Activated CD8-positive, alpha-beta memory T cell treated with anti-CD3 and anti-CD28 coated beads for 36 hours (primary cell): ENCODE results near the gene STAT6. TPM values are rescaled to one million over a fixed set of nuclear protein-coding genes. Genes with fewer than 3 reads are reported as not detected.

Experiments used
- CTCF ChIA-PET: fragments of 350-600 bp; sonication (Branson Sonifier 250); formaldehyde crosslinking; loops from one replicate; lab custom pipeline; 2021; ENCODE audit warnings: antibody characterized with exemption; lab: Charles Lee
- POLR2A ChIA-PET: fragments of 350-600 bp; sonication (Branson Sonifier 250); formaldehyde crosslinking; loops from one replicate; lab custom pipeline; 2021; ENCODE audit warnings: antibody characterized with exemption; lab: Charles Lee
- total RNA-seq, 2 experiments: library from RNA; stranded (reverse); gene quantifications; one replicate each; pipeline ENCODE4 v1.2.3, GENCODE V29; 2021

Gene STAT6
- total RNA-seq, 2 experiments from 2014 or later, result 260 to 266 TPM

DNA sequence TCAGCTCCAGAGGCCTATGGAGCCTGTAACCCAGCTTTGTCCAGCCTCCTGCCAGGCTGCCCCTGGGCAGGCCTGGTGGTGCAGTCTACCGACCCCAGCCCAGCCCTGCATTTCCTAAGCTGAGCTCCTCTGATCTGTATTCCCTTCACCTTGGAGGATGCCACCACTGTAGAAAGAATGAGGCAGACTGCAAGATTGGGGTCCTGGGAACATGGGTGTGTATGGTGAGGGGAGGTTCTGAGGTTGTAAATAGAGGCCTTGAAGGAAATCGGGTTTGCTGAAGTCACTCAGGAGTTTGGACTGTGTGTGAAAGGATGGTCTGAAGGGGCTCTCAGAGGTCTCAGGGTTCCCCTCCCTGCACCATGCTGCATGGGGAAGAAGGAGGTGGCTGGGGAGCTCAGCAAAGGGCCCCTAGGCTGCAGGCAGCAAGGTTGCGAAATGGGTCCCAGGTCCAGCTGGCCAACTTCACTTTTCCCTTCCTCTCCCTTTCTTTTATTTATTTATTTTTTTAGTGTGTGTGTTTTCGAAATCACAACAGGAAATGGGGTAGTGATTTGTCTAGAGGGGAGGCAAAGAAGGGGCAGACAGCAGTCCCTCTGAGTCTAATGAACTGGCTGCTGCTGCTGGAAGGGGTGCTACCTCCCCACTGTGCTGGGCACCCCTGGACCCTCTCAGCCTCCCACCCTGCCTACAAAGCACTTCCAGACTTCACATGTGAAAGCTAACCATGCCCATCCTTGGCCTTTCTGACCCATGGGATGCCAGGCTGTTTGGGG is 37.5 kb upstream of the STAT6 start:
- ChIA-PET POLR2A (no interaction called here), CTCF (interaction anchor here (0.8 to 1.3 kb wide), 4 partner anchors 33 to 161 kb away, joined by 3 to 5 read pairs (median 3); no protein-coding TSS in a partner anchor)

DNA sequence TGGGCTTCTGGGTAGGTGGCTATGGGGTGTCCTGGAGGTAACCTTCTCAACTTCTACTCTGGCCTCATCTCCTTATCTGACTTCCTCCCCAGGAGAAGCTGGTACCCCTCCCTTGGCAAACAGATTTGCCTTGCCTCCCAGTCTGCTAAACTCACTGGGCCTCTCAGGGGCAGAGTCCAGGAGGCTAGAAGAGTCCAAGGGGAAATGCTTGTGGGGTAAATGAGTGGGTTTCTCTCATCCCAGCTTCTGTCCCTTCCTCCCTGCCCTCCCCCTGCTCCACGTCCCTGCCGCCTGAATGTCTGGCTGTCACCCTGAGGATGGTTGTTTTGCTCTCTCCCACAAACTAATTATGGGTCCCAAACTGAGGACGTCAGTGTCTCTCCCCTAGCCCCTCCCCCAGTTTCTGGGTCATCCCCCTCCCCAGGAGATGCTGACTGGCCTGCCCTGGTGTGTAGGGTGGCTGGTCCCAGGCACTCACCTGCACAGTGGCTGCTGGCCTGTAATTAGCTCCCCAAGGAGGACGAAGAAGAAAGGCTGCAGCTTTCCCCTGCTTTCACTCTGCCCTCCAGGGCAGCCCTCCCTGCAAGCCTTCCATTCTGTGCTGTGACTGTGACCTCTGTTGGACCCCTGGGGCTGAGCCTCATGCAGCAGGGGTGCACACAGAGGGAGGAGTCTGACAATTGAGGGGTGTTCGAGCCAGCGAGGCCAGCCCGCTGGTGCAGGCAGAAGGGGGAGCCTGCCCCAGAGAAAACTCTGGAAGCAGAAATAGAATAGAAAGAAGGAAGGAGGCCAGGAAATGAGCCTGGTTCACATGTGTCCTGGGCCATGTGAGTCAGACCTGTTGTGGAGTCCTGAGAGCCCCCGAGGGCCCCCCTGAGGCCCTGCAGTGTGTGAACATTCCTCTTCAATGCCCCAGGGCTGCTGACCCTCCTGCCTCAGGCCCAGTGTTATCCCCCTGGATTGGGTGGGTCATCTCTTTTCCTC is 36.1 kb upstream of the STAT6 start, which contains the start of gene LRP1-AS:
Gene LRP1-AS (minus strand): TSS at position 659 of the 984 bp plus-strand sequence.
- POLR2A ChIA-PET, result interaction anchor here (0.6 kb wide), 2 partner anchors 93 to 428 kb away, joined by 3 to 6 read pairs; no protein-coding TSS in a partner anchor
- CTCF ChIA-PET, result interaction anchor here (1.8 kb wide), 1 partner anchor 23 kb away, joined by 6 read pairs; no protein-coding TSS in a partner anchor

DNA sequence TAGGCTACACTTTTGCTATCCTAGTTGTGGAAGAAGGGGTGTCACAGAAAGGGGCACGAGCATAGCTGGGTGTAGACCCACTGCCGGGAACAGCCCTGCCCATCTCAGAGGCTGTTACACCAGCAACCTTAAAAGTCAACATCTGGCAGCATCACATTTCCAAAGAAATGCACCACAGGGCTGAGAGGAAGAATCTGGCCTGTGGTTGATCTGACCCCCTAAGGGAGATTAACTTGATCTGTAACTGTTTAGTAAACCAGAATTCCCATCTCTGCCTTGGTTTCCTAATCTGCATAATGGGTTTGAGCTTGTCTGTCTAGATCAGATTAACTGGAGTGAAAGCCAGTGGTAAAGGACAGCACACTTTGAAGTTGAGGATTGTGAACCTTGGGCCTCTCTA is 34.9 kb upstream of the STAT6 start:
- ChIA-PET POLR2A (no interaction called here), CTCF (interaction anchor here (1.8 kb wide), 1 partner anchor 22 kb away, joined by 6 read pairs; no protein-coding TSS in a partner anchor)

- ChIA-PET POLR2A (no interaction called here), CTCF (interaction anchor here (0.7 to 1.8 kb wide), 2 partner anchors 22 to 37 kb away, joined by 3 to 6 read pairs; no protein-coding TSS in a partner anchor)
Observed at GRCh38 chr12:57145460-57146059, 34.4 kb upstream of the STAT6 start.

DNA sequence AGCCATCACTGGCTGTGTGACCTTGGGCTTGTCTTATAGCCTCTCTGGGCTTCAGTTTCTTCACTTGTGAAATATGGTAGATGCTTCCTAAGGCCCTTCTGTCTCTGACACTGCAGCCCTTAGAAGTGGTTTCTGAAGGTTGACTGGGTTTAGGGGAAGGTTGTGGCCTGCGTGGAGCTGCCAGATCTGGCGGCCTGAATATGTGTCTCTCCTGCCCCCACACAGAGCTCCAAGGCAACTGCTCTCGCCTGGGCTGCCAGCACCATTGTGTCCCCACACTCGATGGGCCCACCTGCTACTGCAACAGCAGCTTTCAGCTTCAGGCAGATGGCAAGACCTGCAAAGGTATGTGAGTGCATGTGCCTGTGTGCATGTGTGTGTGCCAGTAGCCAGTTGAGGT is 32.3 kb upstream of the STAT6 start:
- POLR2A ChIA-PET, result no interaction called here
- CTCF ChIA-PET, result no interaction called here

GRCh38 chr12:57142727-57143126 is 31.6 kb upstream of the STAT6 start:
- CTCF ChIA-PET, result no interaction called here
- POLR2A ChIA-PET, result no interaction called here

- ChIA-PET POLR2A (no interaction called here), CTCF (no interaction called here)
Observed at GRCh38 chr12:57142121-57142520, 31.0 kb upstream of the STAT6 start.

DNA sequence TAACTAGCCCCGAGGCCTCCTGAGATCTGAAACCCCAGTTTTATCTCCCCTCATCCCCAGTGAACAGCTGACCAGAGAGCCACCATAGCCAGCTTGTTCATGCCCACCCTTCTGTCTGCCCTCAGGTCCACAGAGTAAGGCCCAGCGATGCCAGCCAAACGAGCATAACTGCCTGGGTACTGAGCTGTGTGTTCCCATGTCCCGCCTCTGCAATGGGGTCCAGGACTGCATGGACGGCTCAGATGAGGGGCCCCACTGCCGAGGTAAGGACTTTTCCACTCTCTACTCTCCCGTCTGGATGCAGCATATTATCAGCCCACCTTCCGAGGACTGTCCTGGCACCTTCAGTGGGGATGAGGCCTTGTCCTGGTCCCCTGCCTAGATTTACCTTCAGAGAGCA is 30.1 kb upstream of the STAT6 start:
- ChIA-PET CTCF (no interaction called here), POLR2A (no interaction called here)

GRCh38 chr12:57139796-57140649 is 28.9 kb upstream of the STAT6 start:
- ChIA-PET POLR2A (no interaction called here), CTCF (no interaction called here)

DNA sequence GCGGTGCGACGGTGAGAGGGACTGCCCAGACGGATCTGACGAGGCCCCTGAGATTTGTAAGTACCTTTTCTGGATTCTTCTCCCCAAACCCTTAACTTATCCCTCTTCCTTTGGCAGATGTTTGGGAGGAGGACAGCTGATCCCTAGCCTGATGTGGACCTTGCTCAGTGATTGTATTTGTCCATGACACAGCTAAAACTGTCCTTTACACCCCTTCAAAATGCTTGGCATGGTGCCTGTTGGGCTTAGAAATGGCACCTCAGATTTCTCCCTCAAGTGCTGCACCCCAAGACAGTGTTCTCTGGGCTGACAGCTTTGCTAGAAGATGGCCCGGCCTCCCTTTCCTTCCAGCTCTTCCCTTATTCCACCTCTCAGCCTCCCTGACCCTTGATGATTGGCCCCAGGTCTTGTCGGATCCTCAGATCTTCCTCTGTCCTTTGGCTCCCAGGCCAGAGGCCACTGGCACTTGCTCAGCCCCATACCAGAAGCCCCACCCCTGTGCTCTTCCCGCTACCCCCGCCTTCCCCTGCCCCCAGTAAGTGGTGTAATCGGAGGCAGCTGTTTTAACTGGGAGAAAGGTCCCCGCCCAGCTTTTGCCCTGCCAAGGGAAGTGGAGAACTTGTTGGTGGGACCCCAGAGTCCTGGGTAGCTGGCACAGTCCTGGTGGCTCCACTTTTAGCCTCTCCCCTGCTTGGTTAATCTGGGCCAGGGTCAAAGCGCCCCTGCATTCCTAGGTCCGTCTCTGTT is 27.5 kb upstream of the STAT6 start:
- ChIA-PET POLR2A (no interaction called here), CTCF (interaction anchor here (1.8 kb wide), 1 partner anchor 11 kb away, joined by 5 read pairs; the partner anchor contains the start of gene LRP1)

- CTCF ChIA-PET, result interaction anchor here (1.0 to 1.5 kb wide), 3 partner anchors 11 to 40 kb away, joined by 3 to 4 read pairs (median 3); no protein-coding TSS in a partner anchor
Observed at GRCh38 chr12:57135527-57136326, 24.6 kb upstream of the STAT6 start.

DNA sequence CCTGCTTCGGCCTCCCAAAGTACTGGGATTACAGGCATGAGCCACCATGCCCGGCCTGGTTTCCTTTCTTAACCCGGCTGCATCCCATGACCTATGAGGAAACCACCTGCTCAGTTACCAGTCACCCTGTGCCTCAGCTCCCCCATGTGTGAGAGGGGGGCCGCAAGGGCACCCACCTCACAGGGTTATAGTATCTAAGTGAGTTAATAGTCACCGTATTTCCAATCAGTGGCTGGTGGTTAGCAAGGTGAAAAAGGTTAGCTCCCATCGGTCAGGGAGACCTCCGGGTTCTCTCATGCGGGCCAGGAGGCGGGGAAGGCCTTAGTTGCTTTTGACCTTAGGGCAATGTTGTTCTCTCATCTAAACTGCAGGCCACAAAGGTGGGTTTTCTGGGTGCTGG is 23.8 kb upstream of the STAT6 start:
- CTCF ChIA-PET, result interaction anchor here (1.1 kb wide), 1 partner anchor 10 kb away, joined by 4 read pairs; no protein-coding TSS in a partner anchor
- POLR2A ChIA-PET, result no interaction called here

More at GRCh38 chr12:57135527-57136326, 24.6 kb upstream of the STAT6 start:
- POLR2A ChIA-PET, result no interaction called here

DNA sequence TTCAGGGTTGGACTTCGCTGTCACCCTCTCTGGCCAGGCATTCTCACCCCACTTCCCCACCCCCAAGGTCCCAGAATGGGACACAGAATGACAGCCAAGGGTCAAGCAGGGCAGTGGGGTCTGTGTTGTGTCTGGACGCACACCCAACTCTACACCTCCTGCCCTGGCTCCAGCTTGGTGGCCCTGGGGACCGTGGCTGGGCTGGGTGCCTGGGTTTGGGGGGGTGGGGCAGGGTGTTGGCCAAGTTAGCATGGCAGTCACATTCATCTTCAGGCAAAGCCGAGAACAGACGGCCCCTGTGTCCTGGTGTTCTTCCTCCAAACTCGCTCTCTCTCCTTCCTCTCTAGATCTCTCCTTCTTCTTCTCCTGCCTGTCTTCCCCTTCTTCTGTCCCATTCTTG is 22.8 kb upstream of the STAT6 start:
- ChIA-PET POLR2A (no interaction called here), CTCF (interaction anchor here (1.1 to 2.4 kb wide), 2 partner anchors 10 to 39 kb away, joined by 3 to 11 read pairs; no protein-coding TSS in a partner anchor)

GRCh38 chr12:57133013-57133569 is 21.9 kb upstream of the STAT6 start:
- ChIA-PET CTCF (interaction anchor here (0.7 to 2.4 kb wide), 3 partner anchors 10 to 87 kb away, joined by 3 to 11 read pairs (median 3); no protein-coding TSS in a partner anchor), POLR2A (no interaction called here)

- ChIA-PET CTCF (interaction anchor here (0.7 to 9.8 kb wide), 4 partner anchors 9 to 86 kb away, joined by 3 to 79 read pairs (median 12); no protein-coding TSS in a partner anchor), POLR2A (no interaction called here)
Observed at GRCh38 chr12:57131896-57132744, 21.0 kb upstream of the STAT6 start.
